ENCODE measurements around the gene BCL2L2.
A peak's percentile ranks its signal among the peaks of the same experiment; 100 is the strongest.

The BCL2L2 gene

DNA sequence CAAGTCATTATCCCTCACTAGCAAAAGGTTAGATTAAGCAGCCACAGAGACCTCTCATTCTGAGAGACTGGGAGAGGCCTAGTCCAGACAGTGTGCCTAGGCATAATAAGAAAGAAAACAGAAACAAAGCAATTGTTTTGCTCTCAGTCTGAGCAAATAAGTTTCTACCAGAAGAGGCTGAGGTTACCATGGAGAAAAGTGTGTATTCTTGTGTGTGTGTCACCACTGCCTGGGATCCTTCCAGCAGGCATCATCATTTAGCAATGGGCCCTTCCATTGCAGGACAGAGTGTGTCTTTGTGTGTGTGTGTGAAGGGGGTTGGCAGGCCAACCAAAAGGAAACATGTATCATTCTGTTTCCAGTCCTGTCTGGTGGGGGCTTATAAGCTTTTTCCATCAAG is 54.7 kb downstream of the BCL2L2 start:
- Histone ChIP-seq H3K36me3 (ENCODE audit: control insufficient read depth in 1 of 2, insufficient read depth in 2 of 2, low read length in 2 of 2) (peaks cover 3 to 26% of the 10 kb centered on the region in 2 donors), H3K4me1 (ENCODE audit: control insufficient read depth in 1 of 2, insufficient read depth in 2 of 2, low read length in 2 of 2) (peaks cover 7 to 47% of the 10 kb centered on the region in 2 donors), H3K4me3 (ENCODE audit: low read depth in 1 of 2, low read length in 2 of 2) (no peak overlapping the region), H3K27me3 (ENCODE audit: low read depth, low read length) (no peaks in the 10 kb centered on the region), H3K9me3 (ENCODE audit: control insufficient read depth in 1 of 2, low read length in 2 of 2) (no peaks in the 10 kb centered on the region), H3K27ac (ENCODE audit: low read length) (peak overlapping the region; percentile 50)

All from muscle layer of duodenum (tissue), 2 donors.